Gastroesophageal sphincter (tissue), 3 donors: ENCODE measurements around the gene TXLNA.

Experiments
- CTCF ChIP-seq, 4 experiments: fragments of 200-600 bp in 2 of 4; fragments of 450-650 bp in 2 of 4; sonication (generic) in 1 of 4; IDR thresholded peaks; one replicate each; pipeline ENCODE4 v1.5.1; 2017 to 2019; ENCODE audit warnings: antibody characterized with exemption in 4 of 4, mild to moderate bottlenecking in 2 of 4, moderate library complexity in 2 of 4
- EP300 ChIP-seq: sonication (generic); formaldehyde crosslinking; IDR thresholded peaks from one replicate; pipeline ENCODE4 v1.6.1; 2017; ENCODE audit warnings: antibody characterized with exemption, mild to moderate bottlenecking

- TF ChIP-seq CTCF (IDR thresholded peaks at IDR 0.05) (no peak), EP300 (no peak)
Measured at GRCh38 chr1:32144033-32144432, 35.4 kb upstream of the TXLNA start.
